Endothelial cell of umbilical vein (primary cell): ENCODE data around the gene BCAN. TPM values are rescaled to one million over a fixed set of nuclear protein-coding genes. Genes with fewer than 3 reads are reported as not detected.

Experiments used
- BruUV-seq: library from RNA; stranded (reverse); fragments of 400-500 nt; replicated peaks from 2 replicates; lab custom pipeline; 2021; lab: Mats Ljungman, UMichigan
- CTCF ChIA-PET: fragments of 300-600, 350-600 bp; sonication (Branson Sonifier 250); formaldehyde crosslinking; loops from one replicate; lab custom pipeline; 2021; ENCODE audit warnings: antibody characterized with exemption, inconsistent platforms; lab: Charles Lee
- POLR2A ChIA-PET: fragments of 300-600, 350-600 bp; sonication (Branson Sonifier 250); formaldehyde crosslinking; loops from one replicate; lab custom pipeline; 2021; ENCODE audit warnings: antibody characterized with exemption, inconsistent platforms; lab: Charles Lee
- DNase-seq: peaks from one replicate; pipeline ENCODE4 v3.0.0-alpha.2; 2011; ENCODE audit warnings: low read depth, low spot score
- FAIRE-seq: peaks from 2 replicates; lab custom pipeline; 2011; peaks lifted over from hg19 to GRCh38; lab: Jason Lieb, UNC
- H2AFZ ChIP-seq: 2 replicates; pipeline ENCODE4 v1.6.0; 2012; ENCODE audit warnings: low read depth, low read length, control low read depth, inconsistent platforms
- H3K27ac ChIP-seq: 2 replicates; pipeline ENCODE4 v1.5.1; 2011; ENCODE audit warnings: low read depth, mild to moderate bottlenecking, control low read depth, low read length, moderate library complexity; ENCODE audit not compliant: insufficient read depth
- H3K27me3 ChIP-seq, 2 experiments: 2 replicates each; pipeline versions ENCODE4 v1.6.0 to v1.6.1; 2011; ENCODE audit warnings: low read length in 2 of 2, mixed read lengths in 1 of 2; ENCODE audit not compliant: control insufficient read depth in 2 of 2, insufficient read depth in 2 of 2
- H3K36me3 ChIP-seq, 2 experiments: 2 replicates in 1 of 2; 3 replicates in 1 of 2; pipeline ENCODE4 v1.5.1; 2011; ENCODE audit warnings: low read length in 2 of 2, mild to moderate bottlenecking in 1 of 2, moderate library complexity in 1 of 2; ENCODE audit not compliant: control insufficient read depth in 2 of 2, insufficient read depth in 2 of 2; ENCODE audit errors: extremely low read depth in 1 of 2
- H3K4me1 ChIP-seq: 3 replicates; pipeline ENCODE4 v1.5.1; 2011; ENCODE audit warnings: mild to moderate bottlenecking, low read length; ENCODE audit not compliant: control insufficient read depth, insufficient read depth; ENCODE audit errors: extremely low read depth
- H3K4me2 ChIP-seq: 2 replicates; pipeline ENCODE4 v1.6.1; 2011; ENCODE audit warnings: low read length, control low read depth, mixed read lengths; ENCODE audit not compliant: insufficient read depth
- H3K4me3 ChIP-seq, 3 experiments: fragments of 200-600 bp in 1 of 3; sonication (generic), shearing (Covaris generic) in 1 of 3; replicated peaks in 1 of 3; 2 replicates each; pipeline ENCODE4 v1.5.1; 2011 to 2016; ENCODE audit warnings: control low read depth in 3 of 3, low read length in 3 of 3, mild to moderate bottlenecking in 2 of 3, inconsistent platforms in 1 of 3, low read depth in 1 of 3, moderate library complexity in 1 of 3; ENCODE audit not compliant: insufficient read depth in 1 of 3
- H3K79me2 ChIP-seq: 2 replicates; pipeline ENCODE4 v1.6.0; 2012; ENCODE audit warnings: low read length, inconsistent platforms; ENCODE audit not compliant: control insufficient read depth, insufficient read depth
- H3K9ac ChIP-seq: replicated peaks from 2 replicates; pipeline ENCODE3; 2011; ENCODE audit warnings: low read length, control low read depth; ENCODE audit not compliant: insufficient read depth; ENCODE audit errors: extremely low read depth
- H3K9me1 ChIP-seq: replicated peaks from 3 replicates; pipeline ENCODE4 v1.6.0; 2011; ENCODE audit warnings: mild to moderate bottlenecking, low read length; ENCODE audit not compliant: control insufficient read depth, insufficient read depth; ENCODE audit errors: extremely low read depth
- H3K9me3 ChIP-seq: replicated peaks from 2 replicates; pipeline ENCODE4 v1.5.1; 2012; ENCODE audit warnings: low read length, inconsistent platforms; ENCODE audit not compliant: control insufficient read depth, insufficient read depth
- H4K20me1 ChIP-seq: replicated peaks from 2 replicates; pipeline ENCODE3; 2011; ENCODE audit warnings: mild to moderate bottlenecking, low read length; ENCODE audit not compliant: control insufficient read depth, insufficient read depth; ENCODE audit errors: extremely low read depth
- CTCF ChIP-seq, 2 donors: IDR thresholded peaks; 1 replicate in 1 of 2; 2 replicates in 1 of 2; pipeline ENCODE4 v1.5.1; 2011; ENCODE audit warnings: low read length in 2 of 2, mild to moderate bottlenecking in 2 of 2, moderate library complexity in 2 of 2, control low read depth in 1 of 2, inconsistent platforms in 1 of 2, low read depth in 1 of 2; ENCODE audit not compliant: insufficient read depth in 1 of 2; ENCODE audit errors: extremely low read depth in 1 of 2
- EZH2 ChIP-seq: IDR thresholded peaks from 2 replicates; pipeline ENCODE4 v1.6.1; 2012; ENCODE audit warnings: borderline replicate concordance, low read depth, mild to moderate bottlenecking, moderate library complexity, low read length, inconsistent platforms; ENCODE audit not compliant: severe bottlenecking
- FOS ChIP-seq: IDR thresholded peaks from 2 replicates; pipeline ENCODE4 v1.6.1; 2011; ENCODE audit warnings: mild to moderate bottlenecking, low read length, moderate library complexity, borderline replicate concordance; ENCODE audit not compliant: insufficient read depth
- GATA2 ChIP-seq: IDR thresholded peaks from 2 replicates; pipeline ENCODE4 v1.7.0; 2011; ENCODE audit warnings: low read depth, mild to moderate bottlenecking, moderate library complexity, mixed read lengths, low read length; ENCODE audit not compliant: insufficient read length, insufficient read depth
- JUN ChIP-seq: IDR thresholded peaks from 2 replicates; pipeline ENCODE4 v1.6.1; 2011; ENCODE audit warnings: borderline replicate concordance, low read depth; ENCODE audit not compliant: insufficient read length, insufficient read depth
- MAX ChIP-seq: IDR thresholded peaks from 2 replicates; pipeline ENCODE4 v1.6.1; 2011; ENCODE audit not compliant: insufficient read depth, insufficient read length
- MYC ChIP-seq: IDR thresholded peaks from one replicate; pipeline ENCODE4 v1.6.1; 2011; ENCODE audit warnings: mild to moderate bottlenecking, low read depth, low read length
- POLR2A ChIP-seq: IDR thresholded peaks from 2 replicates; pipeline ENCODE4 v1.6.1; 2012; ENCODE audit warnings: low read depth, mild to moderate bottlenecking, control low read depth, low read length
- POLR2AphosphoS5 ChIP-seq: IDR thresholded peaks from 2 replicates; pipeline ENCODE4 v1.6.1; 2012; ENCODE audit warnings: low read depth, mild to moderate bottlenecking, control low read depth, low read length, moderate library complexity; ENCODE audit not compliant: insufficient read depth
- dilution Hi-C: fragments of 300-500 bp; cut with MboI; formaldehyde crosslinking; loops from one replicate; pipeline ENCODE4 v1.15.0; 2019; ENCODE audit warnings: low sequenced_read_pairs; ENCODE audit not compliant: extremely low pct_ligation_motif_present
- intact Hi-C: fragments of 100-400 bp; cut with micrococcal nuclease; formaldehyde crosslinking; loops from one replicate; pipeline ENCODE4 v1.10.0; 2022
- polyA plus RNA-seq, 4 experiments: library from polyadenylated mRNA; depleted of rRNA in 3 of 4; stranded (reverse) in 3 of 4; unstranded in 1 of 4; fragments of >200 nt; gene quantifications; 2 replicates each; pipeline versions ENCODE4 v1.2.1 to v1.2.3, GENCODE V29; 2011 to 2012; ENCODE audit warnings: missing spikeins in 1 of 4
- total RNA-seq: library from RNA; stranded (reverse); gene quantifications from 2 replicates; pipeline ENCODE4 v1.2.3, GENCODE V29; 2021

The BCAN gene
- total and polyA plus RNA-seq, 2 donors (not counting 3 experiments of a cell fraction or from before 2014, with no cell fraction given): 0.15 TPM; not detected in 1

GRCh38 chr1:156689953-156690674 lies 48.2 kb downstream of the BCAN start:
- H3K27me3 ChIP-seq: peaks cover 14 to 24% of the 10 kb centered on the region in 2 experiments
- H3K79me2 ChIP-seq: no peaks in the 10 kb centered on the region
- no peaks in the 10 kb centered on the region for H3K9me1 ChIP-seq
- no peak overlapping the region for H3K4me3 ChIP-seq
- DNase-seq (peak; percentile 58), FAIRE-seq (no peak)
- intact Hi-C loops (loop anchor here (1.0 kb wide), 6 partner anchors 15 to 237 kb away; partner anchors contain the start of genes CRABP2, NTRK1 and PRCC), dilution Hi-C loops (no loop called here)
- H4K20me1 ChIP-seq: no peaks in the 10 kb centered on the region
- H3K36me3 ChIP-seq: no peaks in the 10 kb centered on the region
- ChIA-PET POLR2A (interaction anchor here (0.9 to 1.1 kb wide), 2 partner anchors 14 to 36 kb away, joined by 3 to 6 read pairs; no protein-coding TSS in a partner anchor), CTCF (interaction anchor here (0.6 to 16.7 kb wide), 67 partner anchors 12 to 400 kb away, joined by 3 to 546 read pairs (median 5); partner anchors contain the start of genes CRABP2, HAPLN2, HDGF and INSRR)
- H3K9ac ChIP-seq: no peak overlapping the region
- H3K9me3 ChIP-seq: no peaks in the 10 kb centered on the region
- no TSS peak for BruUV-seq
- TF ChIP-seq MYC: no peak
- no peak for TF ChIP-seq FOS
- TF ChIP-seq CTCF (IDR thresholded peaks at IDR 0.05; ENCODE audit: extremely low read depth in 1 of 2, insufficient read depth in 1 of 2, low read depth in 1 of 2, low read length in 2 of 2): no peak
- H3K4me1 ChIP-seq: no peaks in the 10 kb centered on the region
- no peak overlapping the region for H3K4me2 ChIP-seq
- H2AFZ ChIP-seq: no peak overlapping the region
- no peak overlapping the region for H3K27ac ChIP-seq

- dilution Hi-C loops (no loop called here), intact Hi-C loops (no loop called here)
- H3K9me3 ChIP-seq: no peaks in the 10 kb centered on the region
- no peaks in the 10 kb centered on the region for H4K20me1 ChIP-seq
- H3K4me1 ChIP-seq: no peaks in the 10 kb centered on the region
- no peaks in the 10 kb centered on the region for H3K36me3 ChIP-seq
- no peak overlapping the region for H3K4me2 ChIP-seq
- no TSS peak for BruUV-seq
- CTCF ChIA-PET: interaction anchor here (0.8 to 16.7 kb wide), 24 partner anchors 13 to 238 kb away, joined by 3 to 546 read pairs (median 15); partner anchors contain the start of genes CRABP2, HAPLN2, INSRR and ISG20L2
- FAIRE-seq: no peak
- no peak overlapping the region for H2AFZ ChIP-seq
- H3K79me2 ChIP-seq: no peaks in the 10 kb centered on the region
- H3K4me3 ChIP-seq: no peak overlapping the region
- H3K27me3 ChIP-seq: peaks cover 12 to 20% of the 10 kb centered on the region in 2 experiments
- POLR2A ChIA-PET: interaction anchor here (1.1 kb wide), 1 partner anchor 35 kb away, joined by 6 read pairs; no protein-coding TSS in a partner anchor
- H3K27ac ChIP-seq: no peak overlapping the region
- H3K9ac ChIP-seq: no peak overlapping the region
- TF ChIP-seq MAX: no peak
- no peak for TF ChIP-seq POLR2AphosphoS5
- no peak for TF ChIP-seq MYC
- no peak for TF ChIP-seq GATA2
- TF ChIP-seq POLR2A: no peak
- no peak for TF ChIP-seq FOS
- TF ChIP-seq JUN: no peak
- TF ChIP-seq EZH2: no peak
- no peak for TF ChIP-seq CTCF (IDR thresholded peaks at IDR 0.05; ENCODE audit: extremely low read depth in 1 of 2, insufficient read depth in 1 of 2, low read depth in 1 of 2, low read length in 2 of 2)
- H3K9me1 ChIP-seq: no peaks in the 10 kb centered on the region
- no peak for DNase-seq
Observed at GRCh38 chr1:156690675-156691036, 48.7 kb downstream of the BCAN start.
